IMR-90 (cell line): Measurements from ENCODE around the gene CXCL8. TPM values are rescaled to one million over a fixed set of nuclear protein-coding genes. Genes with fewer than 3 reads are reported as not detected.

ENCODE experiments used
- polyA plus RNA-seq, 3 experiments: library from polyadenylated mRNA; depleted of rRNA; stranded (reverse); fragments of >200 nt; gene quantifications; 2 replicates each; pipeline ENCODE4 v1.2.3, GENCODE V29; 2012; ENCODE audit warnings: low replicate concordance in 1 of 3
- total RNA-seq: library from RNA; depleted of rRNA; stranded (reverse); fragments of >200 nt; gene quantifications from 2 replicates; pipeline ENCODE4 v1.2.3, GENCODE V29; 2012; rRNA removed

The CXCL8 gene
- total and polyA plus RNA-seq, 2 of the 4 experiments (the other 2 are of a cell fraction) = 2.2 to 2.7 TPM

Other genes starting within 250 kb of the CXCL8 start
- gene RASSF6, start 120.1 kb upstream of the CXCL8 start, total RNA-seq = not detected in 2 replicates
- not detected in 2 replicates for gene RASSF6, start 120.1 kb upstream of the CXCL8 start, polyA plus RNA-seq (2012; rRNA removed)
- gene CXCL6, start 96.1 kb downstream of the CXCL8 start, total RNA-seq = not detected in 2 replicates
- gene CXCL6, start 96.1 kb downstream of the CXCL8 start, polyA plus RNA-seq (2012; rRNA removed) = not detected in 2 replicates
- gene PF4V1, start 112.7 kb downstream of the CXCL8 start, total RNA-seq = not detected in 2 replicates
- gene PF4V1, start 112.7 kb downstream of the CXCL8 start, polyA plus RNA-seq (2012; rRNA removed) = not detected in 2 replicates
- gene CXCL1, start 128.8 kb downstream of the CXCL8 start, total RNA-seq = not detected in 2 replicates
- gene CXCL1, start 128.8 kb downstream of the CXCL8 start, polyA plus RNA-seq (2012; rRNA removed) = 1.1 and 2.0 TPM in 2 replicates
- not detected in 2 replicates for gene PF4, start 241.5 kb downstream of the CXCL8 start, total RNA-seq
- gene PF4, start 241.5 kb downstream of the CXCL8 start, polyA plus RNA-seq (2012; rRNA removed) = not detected in 2 replicates
- not detected in 2 replicates for gene PPBP, start 247.6 kb downstream of the CXCL8 start, total RNA-seq
- gene PPBP, start 247.6 kb downstream of the CXCL8 start, polyA plus RNA-seq (2012; rRNA removed) = not detected in 2 replicates